ENCODE measurements around the gene SMDT1.
"Not testable (repeated sequence)": the region's sequence is repeated elsewhere in the genome, so short reads cannot be mapped to it uniquely, and the experiment has no call there.

Gene SMDT1

DNA sequence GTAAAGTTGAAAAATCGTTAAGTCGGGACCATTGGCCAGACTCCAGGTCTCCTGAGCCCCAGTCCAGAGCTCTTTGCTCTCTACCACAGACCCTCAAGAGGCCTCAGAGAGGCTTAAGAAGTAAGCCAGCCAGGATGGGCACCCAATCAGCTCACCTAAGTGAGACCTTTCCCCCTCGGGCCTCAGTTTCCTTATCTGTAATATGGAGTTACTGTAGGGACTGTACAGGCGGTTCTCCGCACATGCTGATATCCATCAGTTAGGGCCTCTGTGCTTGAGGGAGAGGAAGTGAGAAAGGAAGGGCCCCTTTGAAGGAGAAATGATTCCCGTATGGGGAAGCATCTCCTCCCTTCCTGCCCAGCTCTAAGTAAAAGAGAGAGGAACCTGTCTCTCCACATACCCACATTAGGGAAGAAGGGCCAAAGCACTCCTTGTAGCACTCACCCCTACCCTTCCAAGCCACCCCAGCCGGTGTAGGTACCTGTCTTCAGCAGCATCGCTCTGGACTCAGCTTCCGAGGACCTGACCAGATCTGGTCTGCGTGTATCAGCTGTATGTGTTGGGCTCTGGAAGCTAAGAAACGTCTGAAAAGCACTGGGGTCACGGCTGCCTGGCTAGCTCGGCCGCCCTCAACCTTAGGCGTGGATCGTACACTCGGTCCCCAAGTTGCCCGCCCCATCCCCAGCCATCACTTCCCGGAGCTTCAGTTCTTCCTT, 9.5 kb upstream of the SMDT1 start:
- FAIRE-seq (no peak), DNase-seq (ENCODE audit: extremely low spot score, insufficient read length, low read depth) (no peak)

DNA sequence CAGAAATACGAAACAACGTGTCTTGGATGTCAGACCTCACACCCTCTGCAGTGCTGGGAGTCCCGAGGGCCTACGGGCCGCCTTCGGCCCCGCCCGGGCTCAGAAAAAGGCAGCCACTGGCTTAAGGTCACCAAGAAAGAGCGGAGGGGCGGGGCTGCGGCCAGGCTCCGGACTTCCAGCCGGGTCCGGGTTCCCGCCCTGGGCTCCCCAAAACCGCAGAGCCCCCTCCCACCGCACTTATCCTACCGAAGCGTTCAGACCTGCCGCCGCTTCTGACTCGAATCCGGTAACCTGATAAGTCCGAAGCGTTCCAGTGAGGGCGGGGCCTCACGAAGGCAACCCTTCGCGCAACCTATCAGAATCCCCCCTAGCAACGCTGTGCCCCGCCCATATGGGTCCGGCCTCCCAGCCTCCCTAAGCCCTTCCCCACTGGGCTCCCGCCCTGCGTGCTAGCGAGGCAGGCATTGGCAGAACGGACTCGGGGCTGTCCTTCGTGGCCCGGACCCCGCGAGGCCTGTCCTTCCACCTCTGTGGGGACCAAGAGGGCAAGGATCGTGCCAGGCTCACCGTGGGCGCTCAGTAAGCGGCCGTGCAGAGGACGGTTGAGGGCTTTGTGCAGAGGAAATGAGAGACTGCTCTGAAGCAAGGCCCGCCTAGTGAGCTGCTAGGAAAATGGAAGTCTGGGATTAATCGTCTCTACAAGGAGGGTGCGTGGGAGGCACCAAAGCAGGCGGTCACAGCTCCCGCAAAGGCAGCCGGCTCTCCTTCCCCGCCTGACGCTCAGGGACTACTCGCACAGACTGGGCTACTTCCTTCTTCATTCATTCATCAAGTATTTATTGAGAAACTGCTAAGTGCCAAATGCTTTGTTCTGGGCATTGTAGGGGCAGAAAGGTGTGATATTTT, 8.7 kb upstream of the SMDT1 start, which contains the start of gene NAGA:
Gene NAGA, minus strand, starts transcription at position 296 of the 906 bp plus-strand sequence. CDS start 515 bp downstream, outside the sequence.
- FAIRE-seq (peak; percentile 99), DNase-seq (ENCODE audit: extremely low spot score, insufficient read length, low read depth) (peak; percentile 87)

DNA sequence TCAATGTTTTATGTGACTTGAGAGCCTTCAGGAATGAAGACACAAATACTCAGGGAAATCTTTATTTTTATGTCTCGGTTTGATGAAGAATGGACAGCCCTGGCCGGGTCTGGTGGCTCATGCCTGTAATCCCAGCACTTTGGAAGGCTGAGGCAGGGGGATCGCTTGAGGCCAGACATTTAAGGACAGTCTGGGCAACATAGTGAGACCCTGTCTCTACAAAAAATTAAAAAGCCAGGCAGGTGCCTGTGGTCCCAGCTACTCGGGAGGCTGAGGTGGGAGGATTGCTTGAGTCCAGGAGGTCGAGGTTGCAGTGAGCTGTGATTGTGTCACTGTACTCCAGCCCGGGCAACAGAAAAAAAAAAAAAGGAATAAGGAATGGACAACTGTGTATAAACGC, 8.0 kb upstream of the SMDT1 start:
- FAIRE-seq: not testable (repeated sequence)

DNA sequence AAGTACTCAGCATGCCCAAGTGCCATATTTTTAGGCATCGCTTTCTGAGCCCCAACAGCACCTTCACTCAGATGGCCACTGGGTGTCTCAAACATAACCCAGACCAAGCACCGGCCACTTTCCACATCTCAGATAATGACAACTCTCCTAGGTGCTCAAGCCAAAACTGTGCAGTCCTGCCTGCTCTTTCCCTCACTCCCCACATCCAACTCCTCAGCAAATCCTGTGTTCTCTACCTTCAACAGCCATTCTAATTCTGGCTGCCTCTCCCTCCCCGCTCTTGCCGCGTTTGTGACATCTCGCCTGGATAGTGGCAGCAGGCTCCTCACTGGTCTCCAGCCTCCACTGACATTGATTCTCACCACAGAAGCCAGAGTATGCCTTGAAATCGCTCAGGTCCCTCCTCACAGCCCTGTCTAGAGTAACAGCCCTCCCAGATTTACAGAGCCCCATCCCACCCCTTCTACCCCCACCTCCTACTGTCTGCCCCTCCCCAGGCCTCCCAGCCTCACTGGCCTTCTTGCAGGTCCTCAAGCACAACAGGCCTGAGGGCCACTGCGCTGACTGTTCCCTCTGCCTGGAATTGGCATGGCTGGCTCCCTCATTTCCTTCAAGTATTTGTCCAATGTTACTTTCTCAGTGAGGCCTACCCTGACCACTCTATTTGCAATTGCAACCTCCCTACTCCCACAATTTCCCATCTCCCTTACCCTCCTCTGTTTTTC, 6.7 kb upstream of the SMDT1 start:
- no peak for DNase-seq (ENCODE audit: extremely low spot score, insufficient read length, low read depth)
- no peak for FAIRE-seq

More for the DNA sequence above, 8.0 kb upstream of the SMDT1 start:
- DNase-seq (ENCODE audit: extremely low spot score, insufficient read length, low read depth): not testable (repeated sequence)

DNA sequence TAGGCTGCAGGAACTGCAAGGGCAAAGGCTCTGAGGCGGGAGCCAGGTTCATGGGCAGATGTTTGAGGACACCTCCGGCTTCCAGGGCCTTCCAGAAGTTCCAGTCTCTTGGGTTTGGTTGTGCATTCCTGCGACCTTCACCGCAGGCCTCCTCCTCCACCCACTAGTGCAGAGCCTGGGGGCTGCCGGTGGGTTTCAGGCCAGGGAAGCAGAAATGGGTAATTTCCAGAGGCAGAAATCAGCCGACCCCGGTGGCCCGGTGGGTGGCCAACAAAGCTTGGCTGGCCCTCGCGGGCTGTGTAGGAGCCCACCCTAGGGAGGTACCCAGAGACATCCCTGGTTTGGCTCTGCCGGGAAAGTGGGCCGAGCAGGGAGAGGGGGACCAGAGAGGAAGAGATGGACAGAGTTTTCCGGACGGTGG, 5.9 kb upstream of the SMDT1 start:
- FAIRE-seq: no peak
- DNase-seq (ENCODE audit: extremely low spot score, insufficient read length, low read depth): no peak

DNA sequence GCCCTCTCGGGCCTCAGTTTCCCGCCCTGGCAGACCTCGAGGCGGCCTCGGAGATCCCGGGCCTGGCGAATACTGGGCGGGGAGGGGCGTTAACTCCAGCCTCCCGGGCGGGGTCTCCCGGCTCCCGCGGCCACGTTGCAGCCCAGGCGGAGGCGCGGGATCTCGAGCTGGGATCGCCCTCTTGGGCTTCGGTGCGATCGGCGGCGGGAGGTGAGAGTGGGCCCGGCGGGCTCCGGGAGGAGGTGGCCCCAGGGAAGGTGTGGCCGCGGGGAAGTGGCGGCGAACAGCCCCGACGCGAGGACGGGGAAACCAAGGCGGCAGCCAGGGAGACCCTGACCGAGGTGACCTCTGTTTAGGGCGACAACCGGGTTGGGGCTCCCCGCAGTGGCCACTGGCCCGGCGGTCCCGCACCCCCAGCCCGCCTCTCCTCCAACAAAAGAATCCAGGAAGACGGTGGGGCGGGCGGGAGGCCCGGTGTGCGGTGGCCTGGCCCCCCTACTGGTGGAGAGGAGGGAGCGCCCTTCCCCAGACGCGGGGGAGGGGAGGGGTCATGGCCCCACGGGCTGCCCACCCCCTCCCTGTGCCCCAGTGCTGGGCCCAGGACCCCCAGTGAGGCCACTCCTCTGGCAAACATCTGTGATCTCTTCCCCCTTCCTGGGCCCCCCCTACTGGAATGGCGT, 5.2 kb upstream of the SMDT1 start, which contains the start of gene PHETA2:
Gene PHETA2, plus strand, starts transcription at position 117 of the 680 bp plus-strand sequence. CDS start 3,046 bp downstream, outside the sequence.
- peak; percentile 21 for FAIRE-seq
- DNase-seq (ENCODE audit: extremely low spot score, insufficient read length, low read depth): no peak

DNA sequence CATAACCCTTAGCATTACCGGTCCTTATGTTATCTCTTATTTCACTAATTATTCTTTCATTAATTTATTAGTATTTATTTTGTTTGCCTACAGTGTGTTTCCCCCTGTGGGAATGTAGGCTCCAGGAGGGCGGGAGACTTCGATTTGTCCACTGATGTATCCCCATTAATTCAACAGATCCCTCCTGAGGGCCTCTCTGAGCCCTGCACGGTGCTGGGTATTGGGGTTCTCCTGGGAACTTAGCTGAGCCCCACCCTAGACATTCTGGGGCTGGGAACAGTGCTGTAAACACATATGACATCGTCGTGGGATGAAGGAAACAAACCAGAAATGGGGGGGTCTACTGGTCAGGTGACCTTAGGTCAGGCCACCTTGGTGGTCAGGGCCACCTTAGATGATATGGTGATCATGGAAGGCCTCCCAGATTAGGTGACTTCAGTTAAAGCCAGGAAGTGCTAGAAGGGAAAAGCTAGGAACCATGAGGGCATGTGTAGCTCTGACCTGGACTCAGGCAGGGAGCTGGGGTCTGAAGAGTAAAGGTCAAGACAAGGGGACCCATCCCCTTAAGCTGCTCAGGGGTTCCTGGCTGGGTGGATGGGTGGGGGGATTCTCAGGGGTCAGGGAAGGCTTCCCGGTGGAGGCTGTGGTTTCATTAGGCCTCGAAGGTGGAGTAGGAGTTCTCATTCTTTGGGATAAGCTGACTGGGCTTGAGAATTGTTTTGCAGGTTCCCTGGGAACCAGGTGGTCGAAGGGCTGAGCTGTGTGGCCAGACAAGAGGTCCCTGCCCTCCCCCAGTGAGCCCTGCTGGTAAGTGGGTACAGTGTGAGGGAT, 4.4 kb upstream of the SMDT1 start:
- no peak for FAIRE-seq
- DNase-seq (ENCODE audit: extremely low spot score, insufficient read length, low read depth): no peak

DNA sequence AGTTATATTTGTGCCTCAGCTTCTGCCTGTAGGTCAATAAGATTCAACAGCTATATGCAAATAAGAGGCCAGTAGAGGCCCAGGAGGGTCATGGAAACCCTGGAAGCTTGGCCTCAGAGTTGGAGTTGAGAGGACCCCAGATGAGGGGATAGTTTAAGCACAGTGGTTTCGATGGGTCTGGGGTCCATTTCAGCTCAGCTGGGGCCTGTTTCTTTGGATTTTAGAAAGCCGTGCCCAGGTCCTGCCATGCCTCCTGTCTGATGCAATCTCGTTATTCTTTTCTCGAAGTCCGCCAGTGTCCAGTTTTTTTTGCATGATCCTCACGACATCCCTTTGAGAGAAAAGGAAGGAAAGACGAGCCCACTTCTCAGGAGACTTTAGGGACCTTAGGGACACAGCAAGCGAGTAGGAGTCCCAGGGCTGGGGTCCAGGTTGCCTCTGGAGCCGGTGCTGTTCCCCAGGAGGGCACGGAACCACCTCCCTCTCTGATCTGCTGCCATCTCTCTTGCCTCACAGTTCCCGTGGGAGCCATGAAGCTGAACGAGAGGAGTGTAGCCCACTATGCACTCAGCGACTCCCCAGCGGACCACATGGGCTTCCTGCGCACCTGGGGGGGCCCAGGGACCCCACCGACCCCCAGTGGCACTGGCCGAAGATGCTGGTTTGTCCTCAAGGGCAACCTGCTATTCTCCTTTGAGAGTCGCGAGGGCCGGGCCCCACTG, 2.6 kb upstream of the SMDT1 start:
- FAIRE-seq: no peak
- DNase-seq (ENCODE audit: extremely low spot score, insufficient read length, low read depth): no peak

DNA sequence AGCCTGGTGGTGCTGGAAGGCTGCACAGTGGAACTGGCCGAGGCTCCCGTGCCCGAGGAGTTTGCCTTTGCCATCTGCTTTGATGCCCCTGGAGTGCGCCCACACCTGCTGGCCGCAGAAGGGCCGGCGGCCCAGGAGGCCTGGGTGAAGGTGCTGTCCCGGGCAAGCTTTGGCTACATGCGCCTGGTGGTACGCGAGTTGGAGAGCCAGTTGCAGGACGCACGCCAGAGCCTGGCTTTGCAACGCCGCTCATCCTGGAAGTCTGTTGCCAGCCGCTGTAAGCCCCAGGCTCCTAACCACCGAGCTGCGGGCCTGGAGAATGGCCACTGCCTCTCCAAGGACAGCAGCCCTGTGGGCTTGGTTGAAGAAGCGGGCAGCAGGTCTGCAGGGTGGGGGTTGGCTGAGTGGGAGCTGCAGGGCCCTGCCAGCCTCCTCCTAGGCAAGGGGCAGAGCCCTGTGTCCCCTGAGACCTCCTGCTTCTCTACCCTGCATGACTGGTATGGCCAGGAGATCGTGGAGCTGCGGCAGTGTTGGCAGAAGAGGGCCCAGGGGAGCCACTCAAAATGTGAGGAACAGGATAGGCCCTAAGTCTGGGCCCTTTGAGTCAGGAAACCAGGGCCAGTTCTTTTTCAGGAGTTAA, 1.9 kb upstream of the SMDT1 start:
- FAIRE-seq: no peak
- DNase-seq (ENCODE audit: extremely low spot score, insufficient read length, low read depth): no peak

DNA sequence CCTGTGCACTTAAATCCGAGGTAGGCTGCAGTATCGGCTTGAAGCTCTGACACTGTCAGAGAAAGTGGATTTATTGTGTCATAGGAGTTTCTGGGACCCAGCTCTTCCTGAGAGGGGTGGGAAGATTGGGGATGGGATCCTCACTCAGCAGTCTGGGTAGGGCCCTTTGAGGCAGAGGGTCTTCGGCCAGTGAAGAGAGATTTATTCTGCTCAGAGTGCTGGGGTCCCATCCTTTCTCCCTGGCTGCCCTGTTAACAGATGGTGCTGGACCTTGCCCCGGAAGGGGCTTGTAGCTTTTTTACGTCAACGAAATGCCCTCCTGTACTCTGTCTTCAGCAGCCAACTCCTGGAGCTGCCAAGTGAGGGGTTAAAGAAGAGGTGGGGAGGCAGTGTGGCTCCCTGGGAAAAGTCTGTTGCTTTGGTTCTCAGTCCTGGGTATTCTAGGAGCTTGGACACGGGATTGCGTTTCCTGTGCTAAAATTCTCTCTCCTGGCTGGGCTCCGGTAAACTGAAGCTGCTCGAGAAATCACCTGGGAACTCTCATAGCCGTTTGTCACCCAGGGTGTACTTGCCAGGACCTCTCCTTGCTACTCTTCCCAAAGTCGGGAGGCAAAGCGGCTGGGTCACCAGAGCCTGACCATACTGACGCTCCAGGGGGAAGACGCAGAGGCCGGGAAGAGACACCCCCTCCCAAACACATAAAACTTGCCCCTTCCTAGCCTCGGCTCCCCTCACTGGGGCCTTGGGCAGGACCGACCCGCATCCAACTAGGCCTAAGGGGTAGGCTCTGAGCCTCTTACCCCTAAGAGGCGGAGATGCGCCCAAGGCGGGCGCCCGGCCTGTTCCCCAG, 806 bp upstream of the SMDT1 start:
- FAIRE-seq: peak; percentile 47

DNA sequence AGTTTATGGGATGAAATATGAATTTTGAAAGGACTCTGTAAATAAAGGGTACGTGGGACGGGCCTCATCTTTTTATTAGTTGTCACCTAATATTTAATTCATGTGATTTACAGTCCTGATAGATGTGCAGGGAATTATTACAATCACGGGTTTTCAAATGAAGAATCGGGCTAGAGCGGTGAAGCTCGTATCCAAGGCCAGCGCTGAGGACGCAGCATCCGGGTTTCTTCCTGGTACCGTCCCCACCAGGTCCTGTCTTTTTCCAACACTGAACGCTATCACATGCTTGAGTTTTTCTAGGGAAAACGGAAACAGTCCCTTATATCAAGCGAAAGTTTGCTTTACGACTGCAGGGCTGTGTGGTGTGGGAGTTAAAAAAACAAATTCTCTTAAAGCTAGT, 787 bp downstream of the SMDT1 start:
- DNase-seq (ENCODE audit: extremely low spot score, insufficient read length, low read depth) (no peak), FAIRE-seq (no peak)

More for the DNA sequence above, 806 bp upstream of the SMDT1 start:
- no peak for DNase-seq (ENCODE audit: extremely low spot score, insufficient read length, low read depth)

DNA sequence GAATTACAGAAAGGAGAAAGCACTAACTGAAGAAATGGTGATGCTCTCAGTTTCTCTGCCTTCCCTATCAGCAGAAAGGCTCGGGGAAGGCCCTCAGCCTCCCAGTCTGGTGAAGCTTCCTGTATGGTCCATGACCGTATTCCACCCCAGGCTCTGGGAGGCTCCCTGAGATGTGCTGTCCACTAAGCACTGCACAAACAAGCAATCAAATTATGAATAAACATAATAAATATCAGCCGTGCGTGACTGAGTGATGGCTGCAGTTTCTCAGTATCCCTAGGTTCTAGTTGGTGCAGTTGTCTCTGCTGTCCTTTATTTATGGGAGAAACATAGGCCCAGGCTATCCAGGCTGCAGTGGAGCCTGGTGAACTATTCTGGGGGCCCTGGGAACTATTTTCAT, 3.6 kb downstream of the SMDT1 start:
- FAIRE-seq (no peak), DNase-seq (ENCODE audit: extremely low spot score, insufficient read length, low read depth) (no peak)

DNA sequence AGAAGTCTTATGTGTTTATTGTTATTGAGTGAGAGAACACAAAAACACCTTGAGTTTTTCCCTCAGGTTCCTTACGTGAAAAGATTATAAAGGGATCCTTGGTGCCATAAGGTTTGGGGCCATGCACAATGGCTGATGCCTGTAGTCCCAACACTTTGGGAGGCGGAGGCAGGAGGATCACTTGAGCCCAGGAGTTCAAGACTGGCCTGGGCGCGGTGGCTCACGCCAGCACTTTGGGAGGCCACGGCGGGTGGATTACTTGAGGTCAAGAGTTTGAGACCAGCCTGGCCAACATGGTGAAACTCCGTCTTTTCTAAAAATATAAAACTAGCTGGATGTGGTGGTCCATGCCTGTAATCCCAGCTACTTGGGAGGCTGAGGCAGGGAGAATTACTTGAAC, 5.4 kb downstream of the SMDT1 start:
- DNase-seq (ENCODE audit: extremely low spot score, insufficient read length, low read depth): no peak
- no peak for FAIRE-seq

DNA sequence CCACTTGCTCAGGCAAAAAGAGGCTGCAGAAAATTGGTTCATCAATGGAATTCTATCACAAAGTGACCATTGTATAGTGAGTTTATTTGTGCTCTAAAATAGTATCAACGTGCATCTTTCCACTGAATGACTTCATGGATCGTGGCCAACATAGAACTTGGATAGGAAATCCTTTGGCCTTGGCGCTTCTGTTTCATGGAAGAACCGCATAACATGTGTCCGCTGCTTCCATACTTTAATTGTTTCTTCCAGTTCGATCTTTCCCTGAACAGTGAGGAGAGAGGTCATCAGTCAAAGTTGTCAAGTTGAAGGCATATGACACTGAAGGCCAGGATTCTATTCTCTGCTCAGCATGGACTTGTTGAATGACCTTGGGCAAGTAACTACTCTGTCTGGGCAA, 6.6 kb downstream of the SMDT1 start:
- FAIRE-seq (no peak), DNase-seq (ENCODE audit: extremely low spot score, insufficient read length, low read depth) (no peak)

DNA sequence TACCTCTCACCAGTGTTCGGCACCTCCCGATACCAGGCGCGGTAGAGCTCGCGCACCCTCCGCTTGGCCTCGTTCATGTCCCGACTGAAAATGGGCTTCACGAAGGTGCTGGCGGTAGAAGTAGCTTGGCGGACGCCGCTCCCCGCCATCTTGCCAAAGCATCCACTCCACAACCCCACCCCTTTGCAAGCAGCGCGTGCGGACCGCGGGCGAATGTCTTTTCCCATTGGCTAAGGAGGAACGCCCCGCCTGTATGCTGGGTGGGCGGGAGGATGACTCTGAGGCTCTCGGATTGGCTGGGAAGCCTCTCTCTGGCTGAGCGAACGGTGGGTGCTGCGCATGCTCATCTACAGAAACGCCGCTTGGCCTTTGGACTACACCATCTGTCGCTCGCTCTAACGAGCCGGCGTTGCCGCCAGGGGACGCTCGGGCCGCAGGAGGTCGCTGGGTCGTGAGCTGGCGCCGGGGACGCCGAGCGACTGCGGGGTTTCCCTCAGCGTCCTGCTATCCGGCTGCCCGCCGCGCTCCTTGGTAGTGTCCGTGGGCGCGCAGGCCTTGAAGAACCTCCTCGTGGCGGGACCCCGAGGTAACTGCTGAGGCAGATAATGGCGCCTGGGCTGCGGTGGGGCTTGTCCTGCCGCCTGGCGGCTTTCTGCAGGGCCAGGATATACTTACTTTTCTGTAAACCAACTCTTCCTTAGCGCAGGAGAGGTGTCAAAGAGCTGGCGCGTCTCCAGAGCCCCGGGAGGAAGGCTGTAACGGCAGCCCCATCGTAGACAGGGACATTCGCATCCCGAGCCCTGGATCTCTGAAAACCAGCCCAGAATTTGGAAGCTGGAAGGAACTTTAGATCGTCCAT, 11.3 kb downstream of the SMDT1 start, which contains the start of gene NDUFA6:
Gene NDUFA6, minus strand, starts transcription at position 177 of the 859 bp plus-strand sequence. Its CDS starts 28 bp downstream, at position 149.
- FAIRE-seq (peak; percentile 99), DNase-seq (ENCODE audit: extremely low spot score, insufficient read length, low read depth) (peak; percentile 97)

DNA sequence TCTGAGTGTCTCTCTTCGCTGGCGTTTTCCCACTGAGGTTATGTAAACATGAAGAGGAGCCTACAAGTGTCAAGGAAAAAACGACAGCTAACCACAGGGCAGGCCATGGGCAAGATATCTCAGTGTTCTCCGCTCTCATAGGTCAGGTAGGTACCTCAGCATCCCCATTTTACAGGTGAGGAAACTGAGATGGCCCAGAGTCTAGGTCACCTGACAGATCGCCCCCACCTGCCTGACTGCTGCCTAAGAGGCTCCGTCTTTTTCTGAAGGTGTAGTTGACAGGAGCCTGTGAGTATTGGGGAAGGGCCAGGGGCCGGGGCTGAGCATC, 11.9 kb downstream of the SMDT1 start:
- FAIRE-seq (no peak), DNase-seq (ENCODE audit: extremely low spot score, insufficient read length, low read depth) (no peak)

Data from GM18507 (cell line).